Thoracic aorta endothelial cell (primary cell): ENCODE results near the gene TP73. TPM values are rescaled to one million over a fixed set of nuclear protein-coding genes. Genes with fewer than 3 reads are reported as not detected.

Experiments used
- small RNA-seq: library from RNA; depleted of rRNA; stranded (forward); fragments of <200 nt; gene quantifications from one replicate; pipeline ENCODE3, GENCODE V24; 2012
- total RNA-seq: library from RNA; depleted of rRNA; stranded (reverse); fragments of >200 nt; gene quantifications from 2 replicates; pipeline ENCODE4 v1.2.3, GENCODE V29; 2012

The TP73 gene
- total RNA-seq: 0.07 and 0.13 TPM in 2 replicates

DNA sequence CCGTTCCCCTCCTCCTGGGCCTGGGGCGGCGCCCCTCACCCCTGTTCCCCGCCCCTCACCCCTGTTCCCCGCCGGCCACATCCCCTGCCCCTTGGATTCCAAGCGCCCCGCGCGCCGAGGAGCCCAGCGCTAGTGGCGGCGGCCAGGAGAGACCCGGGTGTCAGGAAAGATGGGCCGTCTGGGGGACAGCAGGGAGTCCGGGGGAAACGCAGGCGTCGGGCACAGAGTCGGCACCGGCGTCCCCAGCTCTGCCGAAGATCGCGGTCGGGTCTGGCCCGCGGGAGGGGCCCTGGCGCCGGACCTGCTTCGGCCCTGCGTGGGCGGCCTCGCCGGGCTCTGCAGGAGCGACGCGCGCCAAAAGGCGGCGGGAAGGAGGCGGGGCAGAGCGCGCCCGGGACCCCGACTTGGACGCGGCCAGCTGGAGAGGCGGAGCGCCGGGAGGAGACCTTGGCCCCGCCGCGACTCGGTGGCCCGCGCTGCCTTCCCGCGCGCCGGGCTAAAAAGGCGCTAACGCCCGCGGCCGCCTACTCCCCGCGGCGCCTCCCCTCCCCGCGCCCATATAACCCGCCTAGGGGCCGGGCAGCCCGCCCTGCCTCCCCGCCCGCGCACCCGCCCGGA lies at the start of gene TP73:
TP73 (plus strand) TSS at position 587 of the 618 bp plus-strand sequence. CDS start 29,850 bp downstream, outside the sequence.

DNA sequence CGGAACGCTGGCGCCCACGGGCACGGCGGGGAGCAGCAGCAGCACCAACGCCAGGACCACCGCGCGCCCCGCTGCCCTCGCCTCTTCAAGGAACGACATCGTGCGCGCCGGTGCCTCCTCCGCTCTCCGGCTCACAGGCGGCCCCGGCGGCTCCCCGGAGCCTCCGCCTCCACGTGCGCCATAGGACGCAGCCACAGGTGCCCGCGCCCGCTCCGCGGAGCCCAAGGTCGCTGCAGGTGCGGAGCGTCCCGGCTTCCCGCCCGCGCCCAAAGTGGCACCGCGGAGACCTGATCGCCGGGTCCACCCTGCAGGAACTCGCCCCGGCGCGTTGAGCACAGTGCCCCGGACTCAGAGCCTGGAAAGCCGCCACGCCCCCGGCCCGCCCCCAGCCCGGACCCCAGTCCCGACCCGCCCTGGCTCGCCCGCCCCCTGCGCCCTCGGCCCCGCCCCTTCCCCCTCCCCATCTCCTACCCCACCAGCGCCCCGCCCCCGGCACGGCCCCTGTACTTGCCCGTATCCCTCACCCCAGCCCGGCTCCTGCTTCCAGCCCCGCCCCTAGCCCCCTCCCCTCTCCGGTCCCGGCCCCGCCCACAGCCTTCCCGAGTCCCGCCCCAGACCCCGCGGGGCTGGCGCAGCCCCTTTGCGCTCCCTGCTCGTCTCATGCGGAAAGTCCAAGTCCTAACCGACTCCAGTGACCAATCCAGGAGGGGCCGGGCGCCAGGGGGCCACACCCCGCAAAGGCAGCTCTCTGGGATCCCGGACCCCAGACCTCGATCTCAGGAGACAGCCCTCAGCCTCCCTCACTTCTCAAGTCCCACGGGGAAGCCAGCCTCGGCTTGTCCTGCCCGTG lies 40.9 kb upstream of the TP73 start, which contains the start of gene MEGF6:
MEGF6 (minus strand) TSS at position 339 of the 850 bp plus-strand sequence; CDS start at position 99, 240 bp downstream.

GRCh38 chr1:3624200-3625136 lies 27.8 kb upstream of the TP73 start, which contains the start of gene TPRG1L:
TPRG1L (plus strand) TSS chr1:3625015; CDS start chr1:3625073, 58 bp downstream.

DNA sequence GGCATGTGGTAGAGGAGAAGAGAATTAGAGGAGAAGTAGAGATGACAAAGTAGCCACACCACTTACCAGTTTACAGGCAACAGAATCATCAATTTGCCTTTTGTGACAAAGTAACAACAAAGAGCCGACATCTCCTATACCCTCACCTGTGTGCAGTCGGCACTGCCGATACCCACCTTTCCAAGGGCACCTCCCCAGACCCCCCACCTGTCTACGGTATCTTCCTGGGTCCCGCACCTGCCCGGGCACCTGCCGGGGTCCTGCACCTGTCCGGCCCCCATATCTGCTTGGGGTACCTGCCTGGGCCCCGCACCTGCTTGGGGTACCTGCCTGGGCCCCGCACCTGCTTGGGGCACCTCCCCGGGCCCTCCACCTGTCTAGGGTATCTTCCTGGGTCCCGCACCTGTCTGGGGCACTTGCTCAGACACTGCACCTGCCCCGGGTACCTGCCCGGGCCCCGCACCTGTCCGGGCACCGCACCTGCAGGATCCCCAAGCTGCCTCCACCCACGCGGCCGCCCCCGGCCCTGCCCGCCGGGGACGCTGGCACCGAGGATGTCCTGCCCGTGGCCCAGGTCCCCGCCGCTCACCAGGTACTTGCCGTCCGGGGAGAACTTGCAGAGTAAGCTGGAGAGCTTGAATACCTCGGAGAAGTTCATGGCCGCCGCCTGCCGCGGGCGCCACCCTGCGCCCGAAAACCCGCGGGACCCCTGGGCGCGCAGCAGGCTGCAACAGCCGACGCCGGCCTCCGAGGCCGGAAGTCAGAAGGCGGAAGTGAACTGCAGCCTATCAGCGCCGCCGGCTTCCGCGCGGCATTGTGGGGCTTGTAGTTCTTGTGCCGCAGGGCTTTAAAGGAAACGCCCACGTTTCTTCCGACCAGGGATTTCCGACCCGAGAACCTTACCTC lies 2.7 kb upstream of the TP73 start, which contains the start of gene WRAP73:
WRAP73 (minus strand) TSS at position 762 of the 906 bp plus-strand sequence; CDS start at position 658, 104 bp downstream.

DNA sequence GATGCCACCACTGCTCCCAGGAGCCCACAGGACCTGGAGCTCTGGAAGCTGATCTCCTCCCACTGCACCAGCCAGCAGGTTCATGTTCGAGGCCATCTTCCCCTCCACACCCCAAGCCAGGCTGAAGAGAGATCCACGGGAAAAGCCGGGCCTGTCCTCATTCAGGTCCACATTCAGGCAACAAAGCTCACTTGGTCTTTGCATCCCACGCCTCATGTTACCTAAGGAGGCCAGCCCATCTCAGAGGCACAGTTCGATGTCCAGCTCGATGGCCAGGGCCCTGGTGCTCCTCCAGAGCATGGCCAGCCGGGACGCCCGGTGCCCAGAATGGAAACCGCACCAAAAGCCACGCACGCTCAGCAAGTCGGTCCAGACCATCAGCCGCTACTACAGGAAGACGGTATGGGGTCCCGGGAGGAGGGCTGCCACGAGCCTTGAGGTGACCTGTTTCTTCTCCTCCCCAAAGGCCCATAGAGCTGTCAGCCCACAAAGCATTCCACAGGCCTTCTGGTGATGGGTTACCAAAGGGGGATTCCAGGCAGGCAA lies 100.2 kb downstream of the TP73 start, which contains the start of gene CCDC27:
CCDC27 (plus strand) TSS at position 51 of the 546 bp plus-strand sequence; CDS start at position 83, 32 bp downstream.

DNA sequence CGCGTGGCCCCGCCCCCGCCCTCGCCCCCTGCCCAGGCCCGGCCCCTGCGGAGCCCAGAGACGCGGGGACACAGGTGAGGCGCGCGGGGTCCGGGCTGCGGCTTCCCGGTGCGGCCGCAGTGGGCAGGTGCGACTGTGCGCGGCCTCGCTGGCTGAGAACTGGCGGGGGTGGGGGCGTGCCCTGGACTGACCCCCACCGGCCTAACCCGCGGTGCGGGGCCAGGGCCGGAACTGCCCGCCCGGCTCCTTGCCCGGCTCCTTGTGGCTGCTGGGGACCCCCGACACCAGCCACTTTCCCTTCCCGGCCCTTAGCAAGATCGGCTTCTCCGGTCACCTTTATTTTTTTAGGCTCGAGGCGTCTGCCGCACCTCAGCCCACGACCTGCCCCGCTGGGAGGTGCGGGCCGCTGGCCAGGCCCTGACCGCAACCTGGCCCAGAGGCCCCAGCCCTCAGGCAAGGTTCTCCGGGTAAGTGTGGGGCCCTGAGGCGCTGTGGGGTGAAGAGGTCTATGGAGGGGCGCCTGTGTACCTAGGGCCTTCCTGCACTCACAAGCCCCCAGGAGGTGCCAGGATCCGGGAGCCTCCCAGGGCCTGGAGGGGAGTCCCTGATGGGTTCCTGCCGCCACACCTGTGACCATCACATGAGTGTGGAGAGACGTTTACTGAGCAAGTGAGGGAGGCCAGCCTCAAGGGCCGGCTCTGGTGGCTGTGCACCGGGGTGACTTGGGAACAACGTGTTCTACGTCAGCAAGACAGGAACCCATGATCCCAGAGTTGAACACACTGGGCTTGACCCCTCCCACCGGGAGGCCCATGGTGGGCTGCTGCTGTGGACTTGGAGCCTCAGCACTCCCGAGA lies 120.6 kb downstream of the TP73 start, which contains the start of gene SMIM1:
SMIM1 (plus strand) TSS at position 35 of the 857 bp plus-strand sequence. CDS start 2,625 bp downstream, outside the sequence.

Small RNA genes within 50 kb of the gene (small RNA-seq; reads per million reads assigned to genes)
- gene RF02197 (not detected), gene RN7SL574P (not detected)

Other genes starting within 250 kb of the TP73 start
- gene ARHGEF16, start 197.9 kb upstream of the TP73 start, total RNA-seq: 0.27 and 1.0 TPM in 2 replicates
- gene MEGF6, start 41.0 kb upstream of the TP73 start, total RNA-seq: 13.4 and 24.7 TPM in 2 replicates
- 31.2 and 31.9 TPM in 2 replicates for gene TPRG1L, start 27.5 kb upstream of the TP73 start, total RNA-seq
- gene WRAP73, start 2.4 kb upstream of the TP73 start, total RNA-seq: 15.6 and 17.7 TPM in 2 replicates
- not detected in 2 replicates for gene CCDC27, start 99.9 kb downstream of the TP73 start, total RNA-seq
- gene SMIM1, start 120.2 kb downstream of the TP73 start, total RNA-seq: 0.66 and 1.7 TPM in 2 replicates
- 30.1 and 35.0 TPM in 2 replicates for gene LRRC47, start 144.0 kb downstream of the TP73 start, total RNA-seq
- gene CEP104, start 204.7 kb downstream of the TP73 start, total RNA-seq: 33.6 and 41.5 TPM in 2 replicates
- 8.1 and 12.3 TPM in 2 replicates for gene DFFB, start 205.0 kb downstream of the TP73 start, total RNA-seq
- 34.7 and 38.2 TPM in 2 replicates for gene C1orf174, start 247.8 kb downstream of the TP73 start, total RNA-seq